Pancreas (tissue), 10 donors: ENCODE measurements around the gene ADH1A. TPM values are rescaled to one million over a fixed set of nuclear protein-coding genes. Genes with fewer than 3 reads are reported as not detected.
"Not testable (repeated sequence)": the region's sequence is repeated elsewhere in the genome, so short reads cannot be mapped to it uniquely, and the experiment has no call there.

ENCODE experiments used
- ATAC-seq, 4 donors: fragments of 200-7000 bp; cut with Tn5 transposase; one replicate each; pipeline versions ENCODE4 v1.8.0 to v1.9.1; 2020; ENCODE audit warnings: mild to moderate bottlenecking in 4 of 4, moderate library complexity in 4 of 4
- DNase-seq, 6 donors: peaks; one replicate each; pipeline ENCODE4 v3.0.0-alpha.2; 2020
- FAIRE-seq: peaks from 2 replicates; lab custom pipeline; 2012; peaks lifted over from hg19 to GRCh38; lab: Jason Lieb, UNC
- H3K27ac ChIP-seq, 4 donors: fragments of 200-600 bp; sonication (generic); 1 replicate in 3 of 4; 2 replicates in 1 of 4; pipeline versions ENCODE4 v1.5.0 to v1.8.0; 2020
- H3K27me3 ChIP-seq, 4 donors: fragments of 200-600 bp; one replicate each; pipeline ENCODE4 v1.8.0; 2021
- H3K36me3 ChIP-seq, 3 donors: fragments of 200-600 bp; sonication (generic) in 1 of 3; one replicate each; pipeline versions ENCODE4 v1.5.0 to v1.8.0; 2020 to 2021
- H3K4me1 ChIP-seq, 3 donors: fragments of 200-600 bp; one replicate each; pipeline ENCODE4 v1.8.0; 2021
- H3K4me3 ChIP-seq, 4 donors: fragments of 200-600 bp; sonication (generic) in 2 of 4; one replicate each; pipeline versions ENCODE4 v1.5.0 to v1.8.0; 2020 to 2021
- H3K9me3 ChIP-seq, 4 donors: fragments of 200-600 bp; one replicate each; pipeline ENCODE4 v1.8.0; 2021
- CTCF ChIP-seq, 4 donors: fragments of 200-600 bp; sonication (generic) in 3 of 4; IDR thresholded peaks; one replicate each; pipeline versions ENCODE4 v1.5.0 to v1.8.0; 2021; ENCODE audit warnings: antibody characterized with exemption in 4 of 4
- WGBS, 2 donors: extraction: QIAGEN DNeasy Blood & Tissue Kit; methylation state at CpG; one replicate each; pipeline ENCODE4 v1.1.7; 2013; 5-methylcytosine and 5-hydroxymethylcytosine counted together
- intact Hi-C, 3 donors: fragments of 100-400 bp; cut with DNase I; formaldehyde crosslinking; loops; one replicate each; pipeline versions ENCODE4 v1.11.1 to v1.14.2; 2022
- polyA plus RNA-seq, 2 donors: library from polyadenylated mRNA; stranded (reverse); fragments of 200-250 nt; gene quantifications; one replicate each; pipeline ENCODE4 v1.2.3, GENCODE V29; 2013
- total RNA-seq, 6 donors: library from RNA; stranded (reverse); fragmentation: NEBNext Ultra II Directional in 4 of 6; extraction: Animal tissue kit (Norgen Biotek cat#: 25700) in 4 of 6; gene quantifications; one replicate each; pipeline versions ENCODE4 v1.2.1 to v1.2.4, GENCODE V29; 2021 to 2023
- donor health status: healthy with polysubstance abuse.
- donor health status: DM: no; HTN: no; CAD: no; lungs with moderate emphysema.
- donor health status: DM: no; HTN: no; CAD: no.
- donor health status: control.
- donor health status: control.
- donor health status: Bipolar disorder and iron deficiency.
- donor health status: DM: yes; HTN: yes; CAD: no.
- donor health status: DM: no; HTN: no; CAD: no.
- donor health status: DM: no; HTN: no; CAD: no.
- donor health status: DM: yes; HTN: yes; CAD: no.

The ADH1A gene
- total and polyA plus RNA-seq, 8 donors = 0.19 to 2.1 (median 0.64) TPM

GRCh38 chr4:99248714-99249113, 42.1 kb downstream of the ADH1A start:
- no peaks in the 10 kb centered on the region for H3K27me3 ChIP-seq
- WGBS, 2 donors = 78 to 83% methylated on average over 1 of the region's 1 CpG
- ATAC-seq = no peak

GRCh38 chr4:99235955-99236354, 54.8 kb downstream of the ADH1A start:
- 71 to 77% methylated on average over 1 of the region's 1 CpG for WGBS, 2 donors
- Histone ChIP-seq H3K4me3 (no peak overlapping the region), H3K27ac (no peak overlapping the region), H3K9me3 (no peaks in the 10 kb centered on the region), H3K27me3 (no peaks in the 10 kb centered on the region), H3K36me3 (no peaks in the 10 kb centered on the region), H3K4me1 (no peaks in the 10 kb centered on the region)
- TF ChIP-seq CTCF (IDR thresholded peaks at IDR 0.05) = no peak
- no peak for ATAC-seq
- no peak for DNase-seq
- intact Hi-C loops = no loop called here
- no peak for FAIRE-seq

More at GRCh38 chr4:99248714-99249113, 42.1 kb downstream of the ADH1A start:
- Histone ChIP-seq H3K27ac (no peak overlapping the region), H3K9me3 (no peaks in the 10 kb centered on the region), H3K4me3 (no peak overlapping the region), H3K36me3 (no peaks in the 10 kb centered on the region), H3K4me1 (no peaks in the 10 kb centered on the region)
- no peak for FAIRE-seq
- intact Hi-C loops = no loop called here
- DNase-seq = no peak
- TF ChIP-seq CTCF (IDR thresholded peaks at IDR 0.05) = no peak

- no peaks in the 10 kb centered on the region for H3K27me3 ChIP-seq
- FAIRE-seq (no peak), ATAC-seq (peak in 1 of 4 donors; percentile 17), DNase-seq (no peak)
- no peak overlapping the region for H3K27ac ChIP-seq
- no peaks in the 10 kb centered on the region for H3K9me3 ChIP-seq
- 46 to 50% methylated on average over 2 of the region's 2 CpGs for WGBS, 2 donors
- no peak overlapping the region for H3K4me3 ChIP-seq
- no peak for TF ChIP-seq CTCF (IDR thresholded peaks at IDR 0.05)
- no peaks in the 10 kb centered on the region for H3K36me3 ChIP-seq
- H3K4me1 ChIP-seq = no peaks in the 10 kb centered on the region
- intact Hi-C loops = no loop called here
Observed at GRCh38 chr4:99234331-99235010, 56.3 kb downstream of the ADH1A start.

- intact Hi-C loops, H3K36me3 ChIP-seq, DNase-seq, H3K27me3 ChIP-seq, FAIRE-seq, H3K27ac ChIP-seq, H3K4me1 ChIP-seq, H3K9me3 ChIP-seq, H3K4me3 ChIP-seq, ATAC-seq: not testable (repeated sequence)
- 94 to 99% methylated on average over 2 of the region's 2 CpGs for WGBS, 2 donors
Observed at GRCh38 chr4:99233397-99233796, 57.4 kb downstream of the ADH1A start.

- H3K9me3 ChIP-seq, intact Hi-C loops, H3K27ac ChIP-seq, DNase-seq, H3K4me1 ChIP-seq, FAIRE-seq, ATAC-seq, H3K27me3 ChIP-seq, H3K36me3 ChIP-seq, H3K4me3 ChIP-seq: not testable (repeated sequence)
- WGBS, 2 donors = 90 to 91% methylated on average over 1 of the region's 1 CpG
Observed at GRCh38 chr4:99228706-99229105, 62.1 kb downstream of the ADH1A start.

GRCh38 chr4:99227646-99228045, 63.1 kb downstream of the ADH1A start:
- ATAC-seq, H3K9me3 ChIP-seq, DNase-seq, H3K36me3 ChIP-seq, intact Hi-C loops, FAIRE-seq, H3K4me1 ChIP-seq, H3K4me3 ChIP-seq, H3K27ac ChIP-seq, H3K27me3 ChIP-seq: not testable (repeated sequence)
- WGBS, 2 donors = 88 to 94% methylated on average over 4 of the region's 4 CpGs

Other genes starting within 250 kb of the ADH1A start
- gene ADH5, start 202.2 kb downstream of the ADH1A start, total RNA-seq = 10 to 100 TPM; 41.1 to 57.1 (median 45.7) TPM
- gene ADH5, start 202.2 kb downstream of the ADH1A start, polyA plus RNA-seq = 10 to 100 TPM; 33.3 to 52.4 TPM
- gene ADH4, start 146.7 kb downstream of the ADH1A start, total RNA-seq = under 1 TPM in 4 of 6 donors, not detected in 2; 0.14 to 0.58 (median 0.34) TPM
- under 1 TPM in 1 of 2 donors, not detected in 1; 0.09 TPM for gene ADH4, start 146.7 kb downstream of the ADH1A start, polyA plus RNA-seq
- 1 to 10 TPM in 1 of 6 donors, under 1 TPM in 5; 0.04 to 2.2 (median 0.47) TPM for gene ADH6, start 71.7 kb downstream of the ADH1A start, total RNA-seq
- 1 to 10 TPM in 1 of 2 donors, under 1 TPM in 1; 0.15 to 1.7 TPM for gene ADH6, start 71.7 kb downstream of the ADH1A start, polyA plus RNA-seq
- 100 to 1,000 TPM in 1 of 6 donors, 10 to 100 TPM in 5; 15.5 to 100 (median 29.1) TPM for gene ADH1B, start 30.4 kb upstream of the ADH1A start, total RNA-seq
- gene ADH1B, start 30.4 kb upstream of the ADH1A start, polyA plus RNA-seq = 10 to 100 TPM; 48.6 to 61.9 TPM
- 10 to 100 TPM in 3 of 6 donors, 1 to 10 TPM in 3; 8.3 to 25.8 (median 13.3) TPM for gene ADH1C, start 61.8 kb upstream of the ADH1A start, total RNA-seq
- gene ADH1C, start 61.8 kb upstream of the ADH1A start, polyA plus RNA-seq = 10 to 100 TPM in 1 of 2 donors, 1 to 10 TPM in 1; 8.7 to 37.6 TPM
- not detected for gene ADH7, start 144.4 kb upstream of the ADH1A start, total RNA-seq
- under 1 TPM in 1 of 2 donors, not detected in 1; 0.07 TPM for gene ADH7, start 144.4 kb upstream of the ADH1A start, polyA plus RNA-seq
- not detected for gene C4orf17, start 220.0 kb upstream of the ADH1A start, total RNA-seq
- gene C4orf17, start 220.0 kb upstream of the ADH1A start, polyA plus RNA-seq = not detected